ENCODE data around the gene ZC3H7A. TPM values are rescaled to one million over a fixed set of nuclear protein-coding genes. Genes with fewer than 3 reads are reported as not detected.

ZC3H7A gene
- total and polyA plus RNA-seq, 2 donors (not counting 1 experiment from before 2014, with no cell fraction given): 48.9 to 52.8 TPM

- Histone ChIP-seq H3K9ac (ENCODE audit: insufficient read depth, low read length) (peak overlapping the region; percentile 88), H3K4me3 (replicated peaks in 1 of 4; ENCODE audit: control extremely low read depth in 1 of 4, insufficient read depth in 1 of 4, low read depth in 3 of 4, low read length in 4 of 4) (peak overlapping the region; percentile 80 to 99 (median 87)), H3K4me1 (ENCODE audit: control insufficient read depth, extremely low read depth, insufficient read depth, low read length) (peaks cover 5% of the 10 kb centered on the region), H3K36me3 (ENCODE audit: control insufficient read depth, insufficient read depth, low read length) (no peaks in the 10 kb centered on the region), H2AFZ (ENCODE audit: low read length) (no peak overlapping the region), H4K20me1 (ENCODE audit: control insufficient read depth, extremely low read depth, insufficient read depth, low read length) (no peaks in the 10 kb centered on the region), H3K9me3 (ENCODE audit: control insufficient read depth, insufficient read depth, low read depth, low read length) (no peaks in the 10 kb centered on the region), H3K4me2 (ENCODE audit: extremely low read depth, insufficient read depth, low read length) (peak overlapping the region; percentile 61), H3K27ac (ENCODE audit: insufficient read depth, low read length) (peak overlapping the region; percentile 92), H3K79me2 (ENCODE audit: control insufficient read depth, insufficient read depth, low read length) (peaks cover 69% of the 10 kb centered on the region), H3K27me3 (ENCODE audit: control insufficient read depth, insufficient read depth, low read length) (no peaks in the 10 kb centered on the region)
- peak; percentile 45 to 60 for DNase-seq (ENCODE audit: low read depth in 2 of 2)
- no peak for TF ChIP-seq CTCF (conservative IDR thresholded peaks at IDR 0.05 in 1 of 2, IDR thresholded peaks at IDR 0.05 in 1 of 2; ENCODE audit: low read depth in 1 of 2, low read length in 2 of 2)
- no peak for TF ChIP-seq EZH2 (IDR thresholded peaks at IDR 0.05; ENCODE audit: low read length, missing control alignments)
These were observed 562 bp downstream of the ZC3H7A start for GRCh38 chr16:11796227-11797165.

- Histone ChIP-seq H3K27ac (ENCODE audit: insufficient read depth, low read length) (peak overlapping the region; percentile 92), H4K20me1 (ENCODE audit: control insufficient read depth, extremely low read depth, insufficient read depth, low read length) (no peaks in the 10 kb centered on the region), H3K4me1 (ENCODE audit: control insufficient read depth, extremely low read depth, insufficient read depth, low read length) (no peaks in the 10 kb centered on the region), H2AFZ (ENCODE audit: low read length) (no peak overlapping the region), H3K4me2 (ENCODE audit: extremely low read depth, insufficient read depth, low read length) (peak overlapping the region; percentile 61), H3K36me3 (ENCODE audit: control insufficient read depth, insufficient read depth, low read length) (no peaks in the 10 kb centered on the region), H3K4me3 (replicated peaks in 1 of 4; ENCODE audit: control extremely low read depth in 1 of 4, insufficient read depth in 1 of 4, low read depth in 3 of 4, low read length in 4 of 4) (peak overlapping the region; percentile 80 to 99 (median 87)), H3K9ac (ENCODE audit: insufficient read depth, low read length) (peak overlapping the region; percentile 88), H3K79me2 (ENCODE audit: control insufficient read depth, insufficient read depth, low read length) (peaks cover 76% of the 10 kb centered on the region), H3K9me3 (ENCODE audit: control insufficient read depth, insufficient read depth, low read depth, low read length) (no peaks in the 10 kb centered on the region), H3K27me3 (ENCODE audit: control insufficient read depth, insufficient read depth, low read length) (no peaks in the 10 kb centered on the region)
- TF ChIP-seq CTCF (conservative IDR thresholded peaks at IDR 0.05 in 1 of 2, IDR thresholded peaks at IDR 0.05 in 1 of 2; ENCODE audit: low read depth in 1 of 2, low read length in 2 of 2) (no peak), EZH2 (IDR thresholded peaks at IDR 0.05; ENCODE audit: low read length, missing control alignments) (no peak)
- no peak for DNase-seq (ENCODE audit: low read depth in 2 of 2)
These were observed 1.2 kb downstream of the ZC3H7A start for GRCh38 chr16:11795887-11796226.

- H3K79me2 ChIP-seq (ENCODE audit: control insufficient read depth, insufficient read depth, low read length): peaks cover 82% of the 10 kb centered on the region
- no peaks in the 10 kb centered on the region for H3K27me3 ChIP-seq (ENCODE audit: control insufficient read depth, insufficient read depth, low read length)
- H3K36me3 ChIP-seq (ENCODE audit: control insufficient read depth, insufficient read depth, low read length): no peaks in the 10 kb centered on the region
- H4K20me1 ChIP-seq (ENCODE audit: control insufficient read depth, extremely low read depth, insufficient read depth, low read length): no peaks in the 10 kb centered on the region
- H3K4me2 ChIP-seq (ENCODE audit: extremely low read depth, insufficient read depth, low read length): peak overlapping the region; percentile 61
- no peaks in the 10 kb centered on the region for H3K4me1 ChIP-seq (ENCODE audit: control insufficient read depth, extremely low read depth, insufficient read depth, low read length)
- peak in 1 of 2 donors; percentile 54 for DNase-seq (ENCODE audit: low read depth in 2 of 2)
- no peak overlapping the region for H2AFZ ChIP-seq (ENCODE audit: low read length)
- H3K4me3 ChIP-seq (replicated peaks in 1 of 4; ENCODE audit: control extremely low read depth in 1 of 4, insufficient read depth in 1 of 4, low read depth in 3 of 4, low read length in 4 of 4): peak overlapping the region; percentile 80 to 99 (median 87)
- H3K27ac ChIP-seq (ENCODE audit: insufficient read depth, low read length): no peak overlapping the region
- H3K9ac ChIP-seq (ENCODE audit: insufficient read depth, low read length): no peak overlapping the region
- TF ChIP-seq EZH2 (IDR thresholded peaks at IDR 0.05; ENCODE audit: low read length, missing control alignments): no peak
- no peak for TF ChIP-seq CTCF (conservative IDR thresholded peaks at IDR 0.05 in 1 of 2, IDR thresholded peaks at IDR 0.05 in 1 of 2; ENCODE audit: low read depth in 1 of 2, low read length in 2 of 2)
- H3K9me3 ChIP-seq (ENCODE audit: control insufficient read depth, insufficient read depth, low read depth, low read length): no peaks in the 10 kb centered on the region
These were observed 1.8 kb downstream of the ZC3H7A start for GRCh38 chr16:11794996-11795886.
